Measurements from ENCODE around the gene LINGO4. TPM values are rescaled to one million over a fixed set of nuclear protein-coding genes. Genes with fewer than 3 reads are reported as not detected.
"Not testable (repeated sequence)": the region's sequence is repeated elsewhere in the genome, so short reads cannot be mapped to it uniquely, and the experiment has no call there.

Gene LINGO4
- total RNA-seq, 1 donor from 2014 or later: not detected

DNA sequence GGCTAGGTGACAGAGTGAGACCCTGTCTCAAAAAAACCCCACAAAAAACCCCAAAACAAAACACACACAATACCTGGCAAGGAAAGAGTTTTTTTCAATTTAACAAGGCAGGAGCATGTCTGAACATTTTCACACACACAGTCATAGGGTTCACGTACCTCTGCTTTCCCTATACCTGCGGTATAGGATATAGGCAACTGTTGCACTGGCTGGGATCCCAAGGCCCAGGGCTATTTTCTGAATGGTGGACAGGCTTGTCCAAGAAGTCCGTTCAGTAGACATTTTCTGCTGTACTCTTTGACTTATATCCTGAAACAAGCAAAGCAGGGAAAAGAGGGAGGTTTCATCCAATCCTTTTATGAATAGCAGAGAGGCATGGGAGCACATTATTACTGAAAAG is 22.5 kb downstream of the LINGO4 start:
- no peak overlapping the region for H3K4me3 Mint-ChIP-seq (ENCODE audit: unreplicated experiment)
- H3K9me3 Mint-ChIP-seq (ENCODE audit: low read depth): no peaks in the 10 kb centered on the region
- no peaks in the 10 kb centered on the region for H3K27me3 Mint-ChIP-seq (ENCODE audit: low read depth)
- no peak for TF ChIP-seq CTCF (IDR thresholded peaks at IDR 0.05)
- no peak overlapping the region for H3K27ac Mint-ChIP-seq (ENCODE audit: unreplicated experiment)
- H3K36me3 Mint-ChIP-seq (ENCODE audit: low read depth): peaks cover 9% of the 10 kb centered on the region
- no peak for DNase-seq (ENCODE audit: low spot score)
- no peaks in the 10 kb centered on the region for H3K4me1 Mint-ChIP-seq (ENCODE audit: low read depth)

DNA sequence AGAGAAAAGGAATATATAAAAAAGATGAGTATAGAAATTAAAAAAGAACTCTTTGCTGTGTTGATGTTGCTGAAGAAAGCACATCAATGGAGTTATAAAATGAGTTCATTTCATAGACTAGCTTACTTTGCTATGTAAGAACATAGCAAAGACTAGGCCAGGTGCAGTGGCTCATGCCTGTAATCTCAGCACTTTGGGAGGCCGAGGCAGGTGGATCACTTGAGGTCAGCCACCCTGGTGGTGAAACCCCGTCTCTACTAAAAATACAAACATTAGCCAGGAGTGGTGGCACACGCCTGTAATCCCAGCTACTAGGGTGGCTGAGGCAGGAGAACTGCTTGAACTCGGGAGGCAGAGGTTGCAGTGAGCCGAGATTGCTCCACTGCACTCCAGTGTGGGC is 23.2 kb downstream of the LINGO4 start:
- not testable (repeated sequence) for H3K27ac Mint-ChIP-seq (ENCODE audit: unreplicated experiment); H3K4me1 Mint-ChIP-seq (ENCODE audit: low read depth); H3K9me3 Mint-ChIP-seq (ENCODE audit: low read depth); H3K27me3 Mint-ChIP-seq (ENCODE audit: low read depth); H3K4me3 Mint-ChIP-seq (ENCODE audit: unreplicated experiment); H3K36me3 Mint-ChIP-seq (ENCODE audit: low read depth); DNase-seq (ENCODE audit: low spot score)

- H3K4me3 Mint-ChIP-seq (ENCODE audit: unreplicated experiment); H3K27me3 Mint-ChIP-seq (ENCODE audit: low read depth); H3K9me3 Mint-ChIP-seq (ENCODE audit: low read depth); H3K4me1 Mint-ChIP-seq (ENCODE audit: low read depth); DNase-seq (ENCODE audit: low spot score); H3K27ac Mint-ChIP-seq (ENCODE audit: unreplicated experiment): not testable (repeated sequence)
- peaks cover 11% of the 10 kb centered on the region for H3K36me3 Mint-ChIP-seq (ENCODE audit: low read depth)
Observed at GRCh38 chr1:151780736-151781135, 24.5 kb downstream of the LINGO4 start.

DNA sequence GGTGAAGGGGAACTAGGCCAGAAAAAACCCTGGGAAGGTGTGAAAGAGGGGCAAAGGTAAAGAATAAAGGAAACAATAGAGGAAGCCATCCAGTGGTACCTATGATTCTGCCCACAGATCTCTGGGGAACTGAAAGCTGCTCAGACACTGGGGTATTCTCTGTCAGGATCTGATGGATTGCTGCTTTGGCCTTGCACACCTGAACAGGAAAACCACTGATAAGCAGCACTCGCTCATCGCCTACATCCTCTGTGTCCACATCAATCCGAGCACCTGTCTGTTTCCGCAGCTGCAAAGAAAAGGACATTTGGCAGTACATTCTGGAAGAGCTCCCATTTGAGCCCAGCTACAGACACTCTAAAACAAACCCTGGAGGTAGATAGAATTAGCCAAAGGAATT is 25.4 kb downstream of the LINGO4 start:
- TF ChIP-seq CTCF (IDR thresholded peaks at IDR 0.05): no peak
- Mint-ChIP-seq H3K36me3 (ENCODE audit: low read depth) (peaks cover 11% of the 10 kb centered on the region), H3K27me3 (ENCODE audit: low read depth) (no peaks in the 10 kb centered on the region), H3K9me3 (ENCODE audit: low read depth) (no peaks in the 10 kb centered on the region), H3K4me3 (ENCODE audit: unreplicated experiment) (no peak overlapping the region), H3K4me1 (ENCODE audit: low read depth) (no peaks in the 10 kb centered on the region), H3K27ac (ENCODE audit: unreplicated experiment) (no peak overlapping the region)
- DNase-seq (ENCODE audit: low spot score): no peak

DNA sequence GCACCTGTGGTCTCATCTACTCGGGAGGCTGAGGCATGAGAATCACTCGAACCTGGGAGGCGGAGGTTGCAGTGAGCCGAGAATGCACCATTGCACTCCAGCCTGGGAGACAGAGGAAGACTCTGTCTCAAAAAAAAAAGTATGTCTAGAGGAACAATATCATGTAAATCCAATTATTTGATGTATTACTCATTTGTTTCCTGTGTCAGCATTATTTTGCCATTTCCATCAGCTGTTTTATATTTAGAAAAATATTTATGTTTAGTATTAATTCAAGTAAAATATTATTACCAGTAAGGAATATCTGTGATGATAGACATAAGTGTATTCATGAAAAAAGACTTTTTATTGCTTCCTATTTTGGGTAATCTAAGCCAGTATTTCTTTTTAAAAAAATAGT is 27.9 kb downstream of the LINGO4 start:
- Mint-ChIP-seq H3K27me3 (ENCODE audit: low read depth) (no peaks in the 10 kb centered on the region), H3K36me3 (ENCODE audit: low read depth) (peaks cover 13% of the 10 kb centered on the region), H3K9me3 (ENCODE audit: low read depth) (no peaks in the 10 kb centered on the region), H3K4me1 (ENCODE audit: low read depth) (no peaks in the 10 kb centered on the region), H3K27ac (ENCODE audit: unreplicated experiment) (no peak overlapping the region), H3K4me3 (ENCODE audit: unreplicated experiment) (no peak overlapping the region)
- DNase-seq (ENCODE audit: low spot score): no peak
- no peak for TF ChIP-seq CTCF (IDR thresholded peaks at IDR 0.05)

- Mint-ChIP-seq H3K4me1 (ENCODE audit: low read depth) (no peaks in the 10 kb centered on the region), H3K9me3 (ENCODE audit: low read depth) (no peaks in the 10 kb centered on the region), H3K36me3 (ENCODE audit: low read depth) (peaks cover 13% of the 10 kb centered on the region), H3K27ac (ENCODE audit: unreplicated experiment) (no peak overlapping the region), H3K4me3 (ENCODE audit: unreplicated experiment) (no peak overlapping the region), H3K27me3 (ENCODE audit: low read depth) (no peaks in the 10 kb centered on the region)
- no peak for TF ChIP-seq CTCF (IDR thresholded peaks at IDR 0.05)
- DNase-seq (ENCODE audit: low spot score): no peak
Observed at GRCh38 chr1:151776665-151777062, 28.6 kb downstream of the LINGO4 start.

All from chondrocyte (in vitro differentiated cells).